Activated T-helper 2 cell treated with anti-CD3 and anti-CD28 coated beads, Interferon-gamma antibody, Interleukin-2, Interleukin-4, amounts not matched to agents 10 μg/mL and 5 μg/mL and 100 μg/mL, durations not matched to agents 14 hours and 24 hours and 36 hours (primary cell): Measurements from ENCODE around the gene LSP1. TPM values are rescaled to one million over a fixed set of nuclear protein-coding genes. Genes with fewer than 3 reads are reported as not detected.

Experiments
- DNase-seq: peaks from one replicate; pipeline ENCODE4 v3.0.0; 2021; ENCODE audit warnings: low spot score
- H3K27ac Mint-ChIP-seq: one replicate; pipeline ENCODE4 v1.8.0; 2021; ENCODE audit warnings: mixed read lengths
- H3K27me3 Mint-ChIP-seq: one replicate; pipeline ENCODE4 v1.8.0; 2021; ENCODE audit warnings: low read depth, mixed read lengths
- H3K36me3 Mint-ChIP-seq: one replicate; pipeline ENCODE4 v1.8.0; 2021; ENCODE audit warnings: low read depth, mixed read lengths
- H3K4me1 Mint-ChIP-seq: one replicate; pipeline ENCODE4 v1.8.0; 2021; ENCODE audit warnings: low read depth, mixed read lengths
- H3K4me3 Mint-ChIP-seq: one replicate; pipeline ENCODE4 v1.8.0; 2021; ENCODE audit warnings: low read depth, mild to moderate bottlenecking, moderate library complexity, mixed read lengths
- H3K9me3 Mint-ChIP-seq: one replicate; pipeline ENCODE4 v1.8.0; 2021; ENCODE audit warnings: mixed read lengths
- intact Hi-C: fragments of 100-400 bp; cut with micrococcal nuclease; formaldehyde crosslinking; loops from one replicate; pipeline ENCODE4 v1.15.1; 2023
- total RNA-seq: library from RNA; stranded (reverse); gene quantifications from 2 replicates; pipeline ENCODE4 v1.2.3, GENCODE V29; 2022

The LSP1 gene
- total RNA-seq, 1 donor from 2014 or later = 449 TPM

GRCh38 chr11:1932105-1932480 is 79.2 kb downstream of the LSP1 start:
- DNase-seq = no peak
- H3K36me3 Mint-ChIP-seq = no peaks in the 10 kb centered on the region
- no peak overlapping the region for H3K27ac Mint-ChIP-seq
- no peak overlapping the region for H3K4me3 Mint-ChIP-seq
- no peaks in the 10 kb centered on the region for H3K9me3 Mint-ChIP-seq
- no peaks in the 10 kb centered on the region for H3K4me1 Mint-ChIP-seq
- H3K27me3 Mint-ChIP-seq = peaks cover 2% of the 10 kb centered on the region
- intact Hi-C loops = no loop called here

- H3K4me3 Mint-ChIP-seq = no peak overlapping the region
- DNase-seq = no peak
Observed at GRCh38 chr11:1932681-1933080, 79.8 kb downstream of the LSP1 start.

GRCh38 chr11:1933416-1934334 is 80.8 kb downstream of the LSP1 start:
- DNase-seq = no peak
- peaks cover 2% of the 10 kb centered on the region for H3K27me3 Mint-ChIP-seq
- intact Hi-C loops = no loop called here
- no peaks in the 10 kb centered on the region for H3K4me1 Mint-ChIP-seq
- no peaks in the 10 kb centered on the region for H3K36me3 Mint-ChIP-seq
- no peak overlapping the region for H3K4me3 Mint-ChIP-seq
- H3K9me3 Mint-ChIP-seq = no peaks in the 10 kb centered on the region
- H3K27ac Mint-ChIP-seq = no peak overlapping the region

More at GRCh38 chr11:1932681-1933080, 79.8 kb downstream of the LSP1 start:
- Mint-ChIP-seq H3K27me3 (peaks cover 2% of the 10 kb centered on the region), H3K9me3 (no peaks in the 10 kb centered on the region), H3K27ac (no peak overlapping the region), H3K36me3 (no peaks in the 10 kb centered on the region), H3K4me1 (no peaks in the 10 kb centered on the region)
- intact Hi-C loops = no loop called here

GRCh38 chr11:1934335-1935155 is 81.7 kb downstream of the LSP1 start:
- intact Hi-C loops = no loop called here
- no peaks in the 10 kb centered on the region for H3K9me3 Mint-ChIP-seq
- peaks cover 1% of the 10 kb centered on the region for H3K4me1 Mint-ChIP-seq
- H3K4me3 Mint-ChIP-seq = no peak overlapping the region
- H3K27ac Mint-ChIP-seq = no peak overlapping the region
- no peaks in the 10 kb centered on the region for H3K36me3 Mint-ChIP-seq
- no peak for DNase-seq
- H3K27me3 Mint-ChIP-seq = peaks cover 2% of the 10 kb centered on the region

GRCh38 chr11:1935156-1936071 is 82.5 kb downstream of the LSP1 start:
- intact Hi-C loops = no loop called here
- Mint-ChIP-seq H3K9me3 (no peaks in the 10 kb centered on the region), H3K27ac (no peak overlapping the region), H3K27me3 (peaks cover 2% of the 10 kb centered on the region), H3K4me3 (no peak overlapping the region), H3K4me1 (peaks cover 3% of the 10 kb centered on the region), H3K36me3 (no peaks in the 10 kb centered on the region)
- DNase-seq = no peak

- Mint-ChIP-seq H3K4me3 (no peak overlapping the region), H3K27me3 (peaks cover 2% of the 10 kb centered on the region), H3K36me3 (no peaks in the 10 kb centered on the region), H3K4me1 (peaks cover 3% of the 10 kb centered on the region), H3K27ac (no peak overlapping the region), H3K9me3 (no peaks in the 10 kb centered on the region)
- DNase-seq = no peak
- intact Hi-C loops = no loop called here
Observed at GRCh38 chr11:1936072-1936780, 83.3 kb downstream of the LSP1 start.

- no peak for DNase-seq
- H3K27ac Mint-ChIP-seq = no peak overlapping the region
- no peak overlapping the region for H3K4me3 Mint-ChIP-seq
- H3K36me3 Mint-ChIP-seq = no peaks in the 10 kb centered on the region
- H3K4me1 Mint-ChIP-seq = peaks cover 3% of the 10 kb centered on the region
- H3K9me3 Mint-ChIP-seq = no peaks in the 10 kb centered on the region
- peaks cover 2% of the 10 kb centered on the region for H3K27me3 Mint-ChIP-seq
- intact Hi-C loops = no loop called here
Observed at GRCh38 chr11:1936781-1937615, 84.1 kb downstream of the LSP1 start.

- Mint-ChIP-seq H3K27ac (no peak overlapping the region), H3K9me3 (no peaks in the 10 kb centered on the region), H3K4me3 (no peak overlapping the region), H3K27me3 (peaks cover 1% of the 10 kb centered on the region), H3K4me1 (peaks cover 3% of the 10 kb centered on the region), H3K36me3 (no peaks in the 10 kb centered on the region)
- DNase-seq = no peak
- intact Hi-C loops = loop anchor here (1.0 kb wide), 1 partner anchor 23 kb away; no protein-coding TSS in a partner anchor
Observed at GRCh38 chr11:1937616-1938342, 84.9 kb downstream of the LSP1 start.

GRCh38 chr11:1938343-1939005 is 85.6 kb downstream of the LSP1 start:
- Mint-ChIP-seq H3K9me3 (no peaks in the 10 kb centered on the region), H3K27ac (no peak overlapping the region), H3K36me3 (no peaks in the 10 kb centered on the region), H3K4me3 (no peak overlapping the region), H3K4me1 (peaks cover 3% of the 10 kb centered on the region), H3K27me3 (no peaks in the 10 kb centered on the region)
- intact Hi-C loops = loop anchor here (1.0 kb wide), 1 partner anchor 24 kb away; no protein-coding TSS in a partner anchor
- DNase-seq = no peak

GRCh38 chr11:1939006-1939625 is 86.2 kb downstream of the LSP1 start:
- Mint-ChIP-seq H3K4me3 (no peak overlapping the region), H3K36me3 (no peaks in the 10 kb centered on the region), H3K9me3 (no peaks in the 10 kb centered on the region), H3K27me3 (no peaks in the 10 kb centered on the region), H3K27ac (no peak overlapping the region), H3K4me1 (peaks cover 3% of the 10 kb centered on the region)
- intact Hi-C loops = no loop called here
- no peak for DNase-seq
